Adrenal gland (tissue), 12 donors: ENCODE data around the gene CCDC61. TPM values are rescaled to one million over a fixed set of nuclear protein-coding genes. Genes with fewer than 3 reads are reported as not detected.

ENCODE experiments used
- DNase-seq, 7 donors: peaks; one replicate each; pipeline ENCODE4 v3.0.0-alpha.2; 2019 to 2020
- H3K27ac ChIP-seq, 5 donors: fragments of 200-600 bp; sonication (generic) in 4 of 5; 1 replicate in 3 of 5; 2 replicates in 2 of 5; pipeline versions ENCODE4 v1.5.1 to v1.8.0; 2016 to 2020; ENCODE audit warnings: mild to moderate bottlenecking in 1 of 5
- H3K27me3 ChIP-seq: fragments of 200-600 bp; 2 replicates; pipeline ENCODE4 v1.8.0; 2021
- H3K36me3 ChIP-seq, 2 donors: fragments of 200-600 bp; replicated peaks in 1 of 2; 1 replicate in 1 of 2; 2 replicates in 1 of 2; pipeline versions ENCODE4 v1.5.1 to v1.8.0; 2018 to 2022
- H3K4me1 ChIP-seq, 2 donors: fragments of 200-600 bp; replicated peaks in 1 of 2; 1 replicate in 1 of 2; 2 replicates in 1 of 2; pipeline versions ENCODE4 v1.5.1 to v1.8.0; 2018 to 2021
- H3K4me3 ChIP-seq, 4 donors: fragments of 200-600 bp; sonication (generic) in 3 of 4; one replicate each; pipeline ENCODE4 v1.5.1; 2016 to 2018
- H3K9me3 ChIP-seq, 3 donors: fragments of 200-600 bp; sonication (generic) in 1 of 3; replicated peaks in 1 of 3; 1 replicate in 2 of 3; 2 replicates in 1 of 3; pipeline versions ENCODE4 v1.5.1 to v1.8.0; 2016 to 2021
- POLR2A ChIP-seq, 2 donors: fragments of 450-650 bp; IDR thresholded peaks; one replicate each; pipeline ENCODE4 v1.6.1; 2017; ENCODE audit warnings: antibody characterized with exemption in 2 of 2, mild to moderate bottlenecking in 2 of 2, moderate library complexity in 1 of 2
- WGBS, 4 donors: extraction: QIAGEN DNeasy Blood & Tissue Kit in 2 of 4; methylation state at CpG; one replicate each; pipeline versions ENCODE4 v1.1.5 to v1.1.7; 2013 to 2017; 5-methylcytosine and 5-hydroxymethylcytosine counted together
- intact Hi-C, 2 donors: fragments of 100-400 bp; cut with DNase I; formaldehyde crosslinking; loops; one replicate each; pipeline versions ENCODE4 v1.14.1 to v1.15.0; 2022 to 2023
- polyA plus RNA-seq, 3 donors: library from polyadenylated mRNA; stranded (reverse); fragments of 200-250 nt in 2 of 3; fragments of 350-450 nt in 1 of 3; fragmentation: Illumina TruSeq in 1 of 3; extraction: RNeasy Lipid Tissue Mini Kit (QIAGEN cat#74804) in 1 of 3; gene quantifications; one replicate each; pipeline ENCODE4 v1.2.3, GENCODE V29; 2013 to 2014
- total RNA-seq, 9 donors: library from RNA; depleted of rRNA in 4 of 9; stranded (reverse); fragments of >200 nt in 4 of 9; fragments of 120-200 nt in 1 of 9; fragmentation: NEBNext Ultra II Directional in 1 of 9; extraction: Animal tissue kit (Norgen Biotek cat#: 25700) in 1 of 9; gene quantifications; one replicate each; pipeline versions ENCODE4 v1.1.0 to v1.2.4, GENCODE V29; 2013 to 2023
- TF ChIP-seq, protein P1 (sequence below), 6 experiments: fragments of 450-650 bp in 4 of 6; fragments of 200-600 bp in 2 of 6; sonication (generic) in 1 of 6; IDR thresholded peaks; 1 replicate in 5 of 6; 2 replicates in 1 of 6; pipeline versions ENCODE4 v1.5.1 to v1.8.0; 2016 to 2021; ENCODE audit warnings: antibody characterized with exemption in 6 of 6, mild to moderate bottlenecking in 2 of 6, moderate library complexity in 1 of 6
- donor health status: healthy with polysubstance abuse.
- donor health status: Bipolar disorder and iron deficiency.
- donor health status: DM: yes; HTN: yes; CAD: no.
- donor health status: DM: no; HTN: no; CAD: no.
- donor health status: DM: no; HTN: no; CAD: no.
- donor health status: DM: yes; HTN: yes; CAD: no.

CCDC61 gene
- total and polyA plus RNA-seq, 12 donors, result 2.8 to 45.9 (median 15.0) TPM

- WGBS, 4 donors, result 61 to 77% (median 65%) methylated on average over 3 of the region's 3 CpGs; no CpG with 5 or more reads in 1 of the 4 donors
- no peaks in the 10 kb centered on the region for H3K36me3 ChIP-seq
- no peak overlapping the region for H3K4me3 ChIP-seq
- no peaks in the 10 kb centered on the region for H3K9me3 ChIP-seq
- no peaks in the 10 kb centered on the region for H3K4me1 ChIP-seq
- peaks cover 9% of the 10 kb centered on the region for H3K27me3 ChIP-seq
- no peak for DNase-seq
- no peak overlapping the region for H3K27ac ChIP-seq
- TF ChIP-seq, protein P1, sequence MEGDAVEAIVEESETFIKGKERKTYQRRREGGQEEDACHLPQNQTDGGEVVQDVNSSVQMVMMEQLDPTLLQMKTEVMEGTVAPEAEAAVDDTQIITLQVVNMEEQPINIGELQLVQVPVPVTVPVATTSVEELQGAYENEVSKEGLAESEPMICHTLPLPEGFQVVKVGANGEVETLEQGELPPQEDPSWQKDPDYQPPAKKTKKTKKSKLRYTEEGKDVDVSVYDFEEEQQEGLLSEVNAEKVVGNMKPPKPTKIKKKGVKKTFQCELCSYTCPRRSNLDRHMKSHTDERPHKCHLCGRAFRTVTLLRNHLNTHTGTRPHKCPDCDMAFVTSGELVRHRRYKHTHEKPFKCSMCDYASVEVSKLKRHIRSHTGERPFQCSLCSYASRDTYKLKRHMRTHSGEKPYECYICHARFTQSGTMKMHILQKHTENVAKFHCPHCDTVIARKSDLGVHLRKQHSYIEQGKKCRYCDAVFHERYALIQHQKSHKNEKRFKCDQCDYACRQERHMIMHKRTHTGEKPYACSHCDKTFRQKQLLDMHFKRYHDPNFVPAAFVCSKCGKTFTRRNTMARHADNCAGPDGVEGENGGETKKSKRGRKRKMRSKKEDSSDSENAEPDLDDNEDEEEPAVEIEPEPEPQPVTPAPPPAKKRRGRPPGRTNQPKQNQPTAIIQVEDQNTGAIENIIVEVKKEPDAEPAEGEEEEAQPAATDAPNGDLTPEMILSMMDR (IDR thresholded peaks at IDR 0.05), result no peak
- intact Hi-C loops, result no loop called here
These were observed 41.5 kb downstream of the CCDC61 start for GRCh38 chr19:46036744-46037128.

- Histone ChIP-seq H3K4me1 (no peaks in the 10 kb centered on the region), H3K9me3 (no peaks in the 10 kb centered on the region), H3K27ac (no peak overlapping the region), H3K27me3 (peaks cover 14% of the 10 kb centered on the region), H3K4me3 (no peak overlapping the region), H3K36me3 (no peaks in the 10 kb centered on the region)
- 66 to 94% (median 76%) methylated on average over 6 of the region's 6 CpGs for WGBS, 4 donors
- TF ChIP-seq, protein P1 (IDR thresholded peaks at IDR 0.05), result no peak
- no peak for TF ChIP-seq POLR2A (IDR thresholded peaks at IDR 0.05)
- intact Hi-C loops, result no loop called here
- DNase-seq, result no peak
These were observed 44.9 kb downstream of the CCDC61 start for GRCh38 chr19:46040125-46040524.

- Histone ChIP-seq H3K36me3 (no peaks in the 10 kb centered on the region), H3K4me1 (no peaks in the 10 kb centered on the region), H3K4me3 (no peak within 1 kb of the TSS), H3K27me3 (peaks cover 14% of the 10 kb centered on the region), H3K9me3 (no peaks in the 10 kb centered on the region), H3K27ac (no peak within 1 kb of the TSS)
- no peak for TF ChIP-seq POLR2A (IDR thresholded peaks at IDR 0.05)
- TF ChIP-seq, protein P1 (IDR thresholded peaks at IDR 0.05), result no peak
- DNase-seq, result no peak
- intact Hi-C loops, result no loop called here
- WGBS, 4 donors, result 51 to 65% (median 61%) methylated on average over 7 of the region's 7 CpGs
These were observed 45.8 kb downstream of the CCDC61 start, which contains the start of gene IGFL4 for GRCh38 chr19:46040952-46041500. Gene IGFL4 (minus strand): TSS chr19:46041002. CDS start chr19:46040962, 40 bp downstream.

- no peak for DNase-seq
- H3K4me3 ChIP-seq, result no peak overlapping the region
- H3K27ac ChIP-seq, result no peak overlapping the region
- intact Hi-C loops, result no loop called here
- no peaks in the 10 kb centered on the region for H3K36me3 ChIP-seq
- peaks cover 20% of the 10 kb centered on the region for H3K27me3 ChIP-seq
- TF ChIP-seq, protein P1 (IDR thresholded peaks at IDR 0.05), result no peak
- TF ChIP-seq POLR2A (IDR thresholded peaks at IDR 0.05), result no peak
- no peaks in the 10 kb centered on the region for H3K9me3 ChIP-seq
- H3K4me1 ChIP-seq, result no peaks in the 10 kb centered on the region
- WGBS, 4 donors, result 72 to 84% (median 82%) methylated on average over 5 of the region's 5 CpGs
These were observed 47.1 kb downstream of the CCDC61 start for GRCh38 chr19:46042252-46042883.
